ENCODE data around the gene C5orf46. TPM values are rescaled to one million over a fixed set of nuclear protein-coding genes. Genes with fewer than 3 reads are reported as not detected.
"Not testable (repeated sequence)": the region's sequence is repeated elsewhere in the genome, so short reads cannot be mapped to it uniquely, and the experiment has no call there.

Gene C5orf46
- total and polyA plus RNA-seq, 4 donors: not detected

- not testable (repeated sequence) for H3K36me3 ChIP-seq (ENCODE audit: control insufficient read depth in 4 of 4, insufficient read depth in 3 of 4, low read depth in 1 of 4, low read length in 3 of 4); H3K9ac ChIP-seq (ENCODE audit: low read depth in 1 of 2, low read length in 2 of 2); H3K9me3 ChIP-seq (ENCODE audit: control insufficient read depth in 4 of 4, low read length in 3 of 4); DNase-seq (ENCODE audit: low spot score); H3K27ac ChIP-seq (ENCODE audit: low read depth in 1 of 2, low read length in 2 of 2); H3K4me3 ChIP-seq (ENCODE audit: low read depth in 1 of 3, low read length in 3 of 3); H3K27me3 ChIP-seq (ENCODE audit: control insufficient read depth in 4 of 4, insufficient read depth in 4 of 4, low read length in 3 of 4); H3K4me1 ChIP-seq (ENCODE audit: control insufficient read depth in 4 of 4, insufficient read depth in 4 of 4, low read length in 3 of 4)
- 89% methylated on average over 16 of the region's 16 CpGs for WGBS
These were observed 33.4 kb downstream of the C5orf46 start for GRCh38 chr5:147872744-147873435.

GRCh38 chr5:147871980-147872549 is 34.3 kb downstream of the C5orf46 start:
- not testable (repeated sequence) for H3K9me3 ChIP-seq (ENCODE audit: control insufficient read depth in 4 of 4, low read length in 3 of 4); H3K27me3 ChIP-seq (ENCODE audit: control insufficient read depth in 4 of 4, insufficient read depth in 4 of 4, low read length in 3 of 4); DNase-seq (ENCODE audit: low spot score); H3K4me1 ChIP-seq (ENCODE audit: control insufficient read depth in 4 of 4, insufficient read depth in 4 of 4, low read length in 3 of 4); H3K27ac ChIP-seq (ENCODE audit: low read depth in 1 of 2, low read length in 2 of 2); H3K4me3 ChIP-seq (ENCODE audit: low read depth in 1 of 3, low read length in 3 of 3); H3K9ac ChIP-seq (ENCODE audit: low read depth in 1 of 2, low read length in 2 of 2); H3K36me3 ChIP-seq (ENCODE audit: control insufficient read depth in 4 of 4, insufficient read depth in 3 of 4, low read depth in 1 of 4, low read length in 3 of 4)
- WGBS: 93% methylated on average over 17 of the region's 18 CpGs

GRCh38 chr5:147869892-147870291 is 36.4 kb downstream of the C5orf46 start:
- H3K36me3 ChIP-seq (ENCODE audit: control insufficient read depth in 4 of 4, insufficient read depth in 3 of 4, low read depth in 1 of 4, low read length in 3 of 4); H3K9me3 ChIP-seq (ENCODE audit: control insufficient read depth in 4 of 4, low read length in 3 of 4); H3K27me3 ChIP-seq (ENCODE audit: control insufficient read depth in 4 of 4, insufficient read depth in 4 of 4, low read length in 3 of 4); H3K4me1 ChIP-seq (ENCODE audit: control insufficient read depth in 4 of 4, insufficient read depth in 4 of 4, low read length in 3 of 4); DNase-seq (ENCODE audit: low spot score); H3K4me3 ChIP-seq (ENCODE audit: low read depth in 1 of 3, low read length in 3 of 3); H3K9ac ChIP-seq (ENCODE audit: low read depth in 1 of 2, low read length in 2 of 2); H3K27ac ChIP-seq (ENCODE audit: low read depth in 1 of 2, low read length in 2 of 2): not testable (repeated sequence)
- WGBS: 74% methylated on average over 6 of the region's 6 CpGs

- Histone ChIP-seq H3K27me3 (ENCODE audit: control insufficient read depth in 4 of 4, insufficient read depth in 4 of 4, low read length in 3 of 4) (no peaks in the 10 kb centered on the region), H3K27ac (ENCODE audit: low read depth in 1 of 2, low read length in 2 of 2) (no peak overlapping the region), H3K36me3 (ENCODE audit: control insufficient read depth in 4 of 4, insufficient read depth in 3 of 4, low read depth in 1 of 4, low read length in 3 of 4) (no peaks in the 10 kb centered on the region)
- no peak for TF ChIP-seq HNF4A (conservative IDR thresholded peaks at IDR 0.05)
- no peak for TF ChIP-seq REST (IDR thresholded peaks at IDR 0.05)
- no peak for TF ChIP-seq ATF3 (IDR thresholded peaks at IDR 0.05)
- no peak for TF ChIP-seq JUND (IDR thresholded peaks at IDR 0.05)
- TF ChIP-seq FOXA1 (IDR thresholded peaks at IDR 0.05): no peak
- TF ChIP-seq CTCF (IDR thresholded peaks at IDR 0.05; ENCODE audit: low read depth, low read length, missing input control): no peak
- no peak for TF ChIP-seq ZBTB33 (IDR thresholded peaks at IDR 0.05)
- no peak for TF ChIP-seq NR2F2 (IDR thresholded peaks at IDR 0.05)
- TF ChIP-seq RAD21 (IDR thresholded peaks at IDR 0.05): no peak
- no peak for TF ChIP-seq FOXA2 (IDR thresholded peaks at IDR 0.05)
- no peak for TF ChIP-seq SP1 (IDR thresholded peaks at IDR 0.05)
- TF ChIP-seq GABPA (IDR thresholded peaks at IDR 0.05 in 1 of 2, conservative IDR thresholded peaks at IDR 0.05 in 1 of 2): no peak
- TF ChIP-seq EGR1 (IDR thresholded peaks at IDR 0.05; ENCODE audit: low read depth in 2 of 2): no peak
- no peak for TF ChIP-seq MAX (IDR thresholded peaks at IDR 0.05)
- TF ChIP-seq TAF1 (conservative IDR thresholded peaks at IDR 0.05): no peak
- TF ChIP-seq YY1 (IDR thresholded peaks at IDR 0.05): no peak
These were observed 37.2 kb downstream of the C5orf46 start for GRCh38 chr5:147869112-147869511.

More at GRCh38 chr5:147869112-147869511, 37.2 kb downstream of the C5orf46 start:
- DNase-seq (ENCODE audit: low spot score): no peak
- Histone ChIP-seq H3K4me1 (ENCODE audit: control insufficient read depth in 4 of 4, insufficient read depth in 4 of 4, low read length in 3 of 4) (no peaks in the 10 kb centered on the region), H3K9ac (ENCODE audit: low read depth in 1 of 2, low read length in 2 of 2) (no peak overlapping the region), H3K9me3 (ENCODE audit: control insufficient read depth in 4 of 4, low read length in 3 of 4) (no peaks in the 10 kb centered on the region), H3K4me3 (ENCODE audit: low read depth in 1 of 3, low read length in 3 of 3) (no peak overlapping the region)
- 50% methylated on average over 4 of the region's 4 CpGs for WGBS

Data from liver (tissue), 9 donors.